Esophagus muscularis mucosa (tissue), 4 donors: ENCODE results near the gene TMEM238. TPM values are rescaled to one million over a fixed set of nuclear protein-coding genes. Genes with fewer than 3 reads are reported as not detected.

ENCODE experiments used
- DNase-seq: peaks from one replicate; pipeline ENCODE4 v3.0.0-alpha.2; 2017; ENCODE audit errors: extremely low spot score
- H3K27ac ChIP-seq, 4 donors: fragments of 200-600 bp; sonication (generic); replicated peaks in 1 of 4; 1 replicate in 3 of 4; 2 replicates in 1 of 4; pipeline ENCODE4 v1.5.1; 2016 to 2019; ENCODE audit warnings: mild to moderate bottlenecking in 1 of 4
- H3K27me3 ChIP-seq, 4 donors: fragments of 200-600 bp; sonication (generic); one replicate each; pipeline versions ENCODE4 v1.5.1 to v1.6.0; 2016 to 2019
- H3K36me3 ChIP-seq, 4 donors: fragments of 200-600 bp; sonication (generic); one replicate each; pipeline ENCODE4 v1.5.1; 2016 to 2019
- H3K4me1 ChIP-seq, 4 donors: fragments of 200-600 bp; sonication (generic); one replicate each; pipeline ENCODE4 v1.5.1; 2016 to 2019
- H3K4me3 ChIP-seq, 4 donors: fragments of 200-600 bp; sonication (generic); 1 replicate in 2 of 4; 2 replicates in 2 of 4; pipeline ENCODE4 v1.5.1; 2016 to 2019; ENCODE audit warnings: mild to moderate bottlenecking in 4 of 4, moderate library complexity in 1 of 4
- H3K9me3 ChIP-seq, 4 donors: fragments of 200-600 bp; sonication (generic); 1 replicate in 3 of 4; 2 replicates in 1 of 4; pipeline ENCODE4 v1.5.1; 2016 to 2019
- CTCF ChIP-seq, 3 experiments: fragments of 200-600 bp in 2 of 3; fragments of 450-650 bp in 1 of 3; sonication (generic) in 2 of 3; IDR thresholded peaks; one replicate each; pipeline ENCODE4 v1.5.1; 2017 to 2019; ENCODE audit warnings: antibody characterized with exemption in 3 of 3, mild to moderate bottlenecking in 2 of 3, moderate library complexity in 1 of 3
- EP300 ChIP-seq: sonication (generic); formaldehyde crosslinking; IDR thresholded peaks from one replicate; pipeline ENCODE4 v1.6.1; 2017; ENCODE audit warnings: antibody characterized with exemption
- POLR2A ChIP-seq: fragments of 450-650 bp; IDR thresholded peaks from one replicate; pipeline ENCODE4 v1.6.1; 2017; ENCODE audit warnings: antibody characterized with exemption, moderate library complexity, mild to moderate bottlenecking, low read depth
- POLR2AphosphoS5 ChIP-seq, 2 donors: sonication (generic); formaldehyde crosslinking; IDR thresholded peaks; one replicate each; pipeline ENCODE4 v1.6.1; 2017; ENCODE audit warnings: antibody characterized with exemption in 2 of 2
- WGBS: methylation state at CpG from one replicate; pipeline ENCODE4 v1.1.5; 2018; 5-methylcytosine and 5-hydroxymethylcytosine counted together
- intact Hi-C: fragments of 100-400 bp; cut with DNase I; formaldehyde crosslinking; loops from one replicate; pipeline ENCODE4 v1.15.1; 2023
- total RNA-seq, 4 donors: library from RNA; depleted of rRNA; stranded (reverse); fragments of >200 nt; gene quantifications; one replicate each; pipeline versions ENCODE4 v1.1.0 to v1.2.1, GENCODE V29; 2016

TMEM238 gene
- total RNA-seq, 4 donors from 2014 or later = 0.83 to 7.5 (median 1.00) TPM

DNA sequence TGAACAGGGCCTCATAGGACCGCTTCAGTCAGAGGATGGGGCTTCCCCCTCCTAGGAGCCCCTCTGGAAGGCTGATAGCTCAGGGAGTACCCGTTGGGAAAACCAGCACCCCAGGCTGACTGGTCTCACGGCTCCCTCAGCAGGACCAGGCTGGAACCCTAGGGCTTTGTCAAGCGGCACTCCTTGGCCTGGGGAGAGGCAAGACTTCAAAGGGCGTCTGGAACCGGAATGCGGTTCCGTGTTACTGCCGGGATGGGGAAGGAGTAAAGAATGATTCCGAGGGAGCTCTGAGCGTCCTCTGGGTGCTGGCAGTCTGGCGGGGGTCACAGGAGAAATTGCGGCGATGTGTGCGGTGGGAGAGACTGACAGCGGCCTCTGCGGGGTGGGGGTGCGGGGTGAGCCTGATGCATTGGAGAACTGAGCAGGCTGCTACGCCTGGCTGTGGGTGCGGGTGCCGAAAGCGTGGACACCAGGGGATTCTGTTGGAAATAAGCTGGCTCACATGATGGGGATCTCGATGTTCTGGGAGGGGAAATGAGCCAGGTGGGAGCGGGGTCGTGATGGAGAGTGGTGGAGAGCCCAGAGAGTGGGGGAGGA lies 31.4 kb downstream of the TMEM238 start:
- TF ChIP-seq EP300 (no peak), CTCF (IDR thresholded peaks at IDR 0.05) (no peak), POLR2A (no peak), POLR2AphosphoS5 (IDR thresholded peaks at IDR 0.05) (no peak)
- Histone ChIP-seq H3K27me3 (peaks cover 11 to 84% (median 46%) of the 10 kb centered on the region in 4 donors), H3K27ac (no peak overlapping the region), H3K4me3 (no peak overlapping the region), H3K36me3 (peaks cover 0 to 4% (median 1%) of the 10 kb centered on the region in 4 donors), H3K4me1 (peaks cover 18 to 23% (median 20%) of the 10 kb centered on the region in 4 donors), H3K9me3 (no peaks in the 10 kb centered on the region)
- intact Hi-C loops = no loop called here
- DNase-seq = no peak
- WGBS = 67% methylated on average over 25 of the region's 25 CpGs

- H3K36me3 ChIP-seq = peaks cover 0 to 10% (median 7%) of the 10 kb centered on the region in 4 donors
- H3K27ac ChIP-seq = no peak overlapping the region
- TF ChIP-seq POLR2AphosphoS5 (IDR thresholded peaks at IDR 0.05) (no peak), CTCF (IDR thresholded peaks at IDR 0.05) (no peak), EP300 (no peak), POLR2A (no peak)
- H3K9me3 ChIP-seq = no peaks in the 10 kb centered on the region
- no peak for DNase-seq
- peaks cover 11 to 79% (median 46%) of the 10 kb centered on the region in 4 donors for H3K27me3 ChIP-seq
- intact Hi-C loops = no loop called here
- no peak overlapping the region for H3K4me3 ChIP-seq
- WGBS = 76% methylated on average over 6 of the region's 6 CpGs
- H3K4me1 ChIP-seq = peaks cover 18 to 28% (median 20%) of the 10 kb centered on the region in 4 donors
Observed at GRCh38 chr19:55352040-55352439, 32.1 kb downstream of the TMEM238 start.

DNA sequence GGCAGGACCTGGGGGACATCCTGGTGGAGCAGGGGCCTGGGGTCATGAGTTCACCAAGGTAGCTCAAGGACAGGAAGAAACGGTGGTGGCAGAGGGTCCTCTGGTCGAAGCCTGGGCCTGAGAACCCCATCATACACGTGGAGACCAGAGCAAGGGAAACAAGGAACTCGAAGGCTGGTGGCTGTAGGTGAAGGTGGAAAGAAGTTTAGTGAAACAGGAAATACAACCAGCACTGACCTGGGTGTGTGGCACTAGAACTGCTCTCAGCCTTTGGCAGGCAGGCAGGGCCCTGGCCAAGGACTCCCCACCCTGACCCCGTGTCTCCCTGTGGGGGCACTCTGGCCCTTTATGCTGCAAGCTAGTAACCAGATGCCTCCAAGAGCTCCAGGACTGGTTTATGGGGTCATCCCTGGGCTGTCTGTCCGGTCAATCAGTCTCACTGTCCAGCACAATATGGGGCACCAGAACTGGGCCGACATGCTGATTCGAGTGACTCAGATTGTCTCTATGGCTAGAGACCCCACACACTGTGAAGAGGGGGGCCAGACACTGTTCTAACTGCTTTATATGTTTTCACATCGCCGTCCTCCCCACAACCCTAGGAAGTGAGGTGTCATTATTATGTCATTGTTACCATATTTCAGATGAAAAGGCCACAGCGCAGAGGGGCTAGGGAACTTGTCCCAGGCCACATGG lies 33.3 kb downstream of the TMEM238 start:
- Histone ChIP-seq H3K27me3 (peaks cover 11 to 68% (median 46%) of the 10 kb centered on the region in 4 donors), H3K9me3 (no peaks in the 10 kb centered on the region), H3K36me3 (peaks cover 0 to 23% (median 15%) of the 10 kb centered on the region in 4 donors), H3K4me1 (peaks cover 22 to 36% (median 25%) of the 10 kb centered on the region in 4 donors), H3K27ac (no peak overlapping the region), H3K4me3 (no peak overlapping the region)
- WGBS = 91% methylated on average over 11 of the region's 11 CpGs
- TF ChIP-seq POLR2AphosphoS5 (IDR thresholded peaks at IDR 0.05) = no peak
- TF ChIP-seq CTCF (IDR thresholded peaks at IDR 0.05) = no peak
- TF ChIP-seq POLR2A = no peak
- no peak for TF ChIP-seq EP300
- intact Hi-C loops = no loop called here
- DNase-seq = no peak

GRCh38 chr19:55348317-55349034 lies 35.6 kb downstream of the TMEM238 start:
- H3K4me3 ChIP-seq = no peak overlapping the region
- TF ChIP-seq CTCF (IDR thresholded peaks at IDR 0.05) (no peak), EP300 (no peak), POLR2AphosphoS5 (IDR thresholded peaks at IDR 0.05) (no peak), POLR2A (no peak)
- intact Hi-C loops = no loop called here
- 65% methylated on average over 20 of the region's 22 CpGs for WGBS
- no peak overlapping the region for H3K27ac ChIP-seq
- no peaks in the 10 kb centered on the region for H3K9me3 ChIP-seq
- H3K27me3 ChIP-seq = peaks cover 4 to 46% (median 30%) of the 10 kb centered on the region in 4 donors
- DNase-seq = no peak
- H3K36me3 ChIP-seq = peaks cover 0 to 37% (median 20%) of the 10 kb centered on the region in 4 donors
- H3K4me1 ChIP-seq = peaks cover 7 to 28% (median 17%) of the 10 kb centered on the region in 4 donors
